ENCODE measurements around the gene SEC23IP.

SEC23IP gene

GRCh38 chr10:119989966-119990365 lies 97.4 kb downstream of the SEC23IP start:
- Histone ChIP-seq H3K4me2 (ENCODE audit: low read length) (no peak overlapping the region), H2AFZ (ENCODE audit: low read depth, low read length) (no peak overlapping the region), H3K9me3 (ENCODE audit: insufficient read depth, low read length) (no peaks in the 10 kb centered on the region), H3K36me3 (replicated peaks; ENCODE audit: low read depth, low read length) (no peaks in the 10 kb centered on the region), H3K27ac (ENCODE audit: low read length) (no peak overlapping the region), H3K9ac (ENCODE audit: low read length) (no peak overlapping the region), H3K27me3 (ENCODE audit: low read depth, low read length) (no peaks in the 10 kb centered on the region), H3K4me3 (ENCODE audit: low read length) (no peak overlapping the region), H3K4me1 (ENCODE audit: low read length) (no peaks in the 10 kb centered on the region), H4K20me1 (ENCODE audit: insufficient read depth, low read length) (no peaks in the 10 kb centered on the region), H3K79me2 (ENCODE audit: low read length) (no peaks in the 10 kb centered on the region)
- no peak for TF ChIP-seq CTCF (IDR thresholded peaks at IDR 0.05; ENCODE audit: low read depth, low read length)
- TF ChIP-seq EZH2phosphoT487 (IDR thresholded peaks at IDR 0.05; ENCODE audit: low read depth) = no peak

- no peaks in the 10 kb centered on the region for H4K20me1 ChIP-seq (ENCODE audit: insufficient read depth, low read length)
- H3K79me2 ChIP-seq (ENCODE audit: low read length) = no peaks in the 10 kb centered on the region
- no peak overlapping the region for H3K4me3 ChIP-seq (ENCODE audit: low read length)
- no peaks in the 10 kb centered on the region for H3K9me3 ChIP-seq (ENCODE audit: insufficient read depth, low read length)
- H3K27ac ChIP-seq (ENCODE audit: low read length) = no peak overlapping the region
- H2AFZ ChIP-seq (ENCODE audit: low read depth, low read length) = no peak overlapping the region
- TF ChIP-seq EZH2phosphoT487 (IDR thresholded peaks at IDR 0.05; ENCODE audit: low read depth) (no peak), CTCF (IDR thresholded peaks at IDR 0.05; ENCODE audit: low read depth, low read length) (no peak)
- no peak overlapping the region for H3K9ac ChIP-seq (ENCODE audit: low read length)
- H3K4me2 ChIP-seq (ENCODE audit: low read length) = no peak overlapping the region
- no peaks in the 10 kb centered on the region for H3K36me3 ChIP-seq (replicated peaks; ENCODE audit: low read depth, low read length)
- H3K27me3 ChIP-seq (ENCODE audit: low read depth, low read length) = no peaks in the 10 kb centered on the region
- H3K4me1 ChIP-seq (ENCODE audit: low read length) = no peaks in the 10 kb centered on the region
Observed at GRCh38 chr10:119991066-119991465, 98.5 kb downstream of the SEC23IP start.

- no peak overlapping the region for H3K9ac ChIP-seq (ENCODE audit: low read length)
- no peak overlapping the region for H3K27ac ChIP-seq (ENCODE audit: low read length)
- no peaks in the 10 kb centered on the region for H3K79me2 ChIP-seq (ENCODE audit: low read length)
- H2AFZ ChIP-seq (ENCODE audit: low read depth, low read length) = no peak overlapping the region
- H3K27me3 ChIP-seq (ENCODE audit: low read depth, low read length) = no peaks in the 10 kb centered on the region
- H3K4me1 ChIP-seq (ENCODE audit: low read length) = no peaks in the 10 kb centered on the region
- no peak overlapping the region for H3K4me3 ChIP-seq (ENCODE audit: low read length)
- no peaks in the 10 kb centered on the region for H4K20me1 ChIP-seq (ENCODE audit: insufficient read depth, low read length)
- TF ChIP-seq EZH2phosphoT487 (IDR thresholded peaks at IDR 0.05; ENCODE audit: low read depth) (no peak), CTCF (IDR thresholded peaks at IDR 0.05; ENCODE audit: low read depth, low read length) (no peak)
- no peaks in the 10 kb centered on the region for H3K9me3 ChIP-seq (ENCODE audit: insufficient read depth, low read length)
- H3K36me3 ChIP-seq (replicated peaks; ENCODE audit: low read depth, low read length) = no peaks in the 10 kb centered on the region
- no peak overlapping the region for H3K4me2 ChIP-seq (ENCODE audit: low read length)
Observed at GRCh38 chr10:119991816-119992215, 99.3 kb downstream of the SEC23IP start.

Data from OCI-LY3 (cell line).